GM21423 (cell line): ENCODE data around the gene PHACTR1.
"Not testable (repeated sequence)": the region's sequence is repeated elsewhere in the genome, so short reads cannot be mapped to it uniquely, and the experiment has no call there.

Experiments used
- ATAC-seq: cut with Tn5 transposase; IDR thresholded peaks from one replicate; pipeline ENCODE4 v1.9.1; 2021; ENCODE audit warnings: mild to moderate bottlenecking, moderate library complexity; ENCODE audit not compliant: unreplicated experiment

Gene PHACTR1

GRCh38 chr6:13217206-13217905 lies 500.8 kb downstream of the PHACTR1 start:
- no peak for ATAC-seq

- no peak for ATAC-seq
Observed at GRCh38 chr6:13220266-13220665, 503.7 kb downstream of the PHACTR1 start.

DNA sequence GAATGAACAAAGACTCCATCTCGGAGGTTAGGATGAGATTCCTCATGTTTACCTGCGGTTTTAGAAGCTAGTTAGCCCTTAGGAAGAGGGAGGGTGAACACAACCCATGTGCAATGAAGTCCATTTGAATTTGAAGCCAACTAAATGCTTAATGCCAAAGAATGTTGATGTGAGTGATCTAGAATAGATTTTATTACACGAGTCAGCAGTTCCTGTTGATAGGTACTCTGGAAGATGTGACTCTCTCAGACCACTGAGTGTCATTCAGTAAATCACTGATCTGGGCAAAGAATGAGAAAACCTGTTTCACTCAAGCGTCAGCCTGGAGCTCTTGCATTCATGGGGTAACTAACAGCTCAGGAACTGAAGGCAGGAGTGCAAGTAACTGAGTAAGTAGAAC lies 505.5 kb downstream of the PHACTR1 start:
- no peak for ATAC-seq

DNA sequence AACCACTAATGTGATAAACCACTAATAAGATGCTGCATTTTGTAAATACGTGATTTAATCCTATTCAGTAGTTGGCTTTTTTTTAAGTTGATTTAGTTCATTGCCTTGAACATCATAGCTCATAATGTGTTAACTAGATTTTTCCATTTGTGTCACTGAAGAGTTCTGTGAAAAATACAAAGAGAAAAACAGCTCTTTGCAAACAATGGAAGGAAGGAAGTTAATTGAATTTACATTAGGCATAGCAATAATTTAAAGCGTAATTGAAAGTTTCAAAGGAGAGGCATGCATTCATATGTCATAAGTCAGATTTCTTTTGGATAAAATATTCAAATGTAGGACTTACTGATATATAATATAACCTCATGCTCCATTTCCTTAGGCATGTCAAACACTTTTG lies 509.5 kb downstream of the PHACTR1 start:
- no peak for ATAC-seq

DNA sequence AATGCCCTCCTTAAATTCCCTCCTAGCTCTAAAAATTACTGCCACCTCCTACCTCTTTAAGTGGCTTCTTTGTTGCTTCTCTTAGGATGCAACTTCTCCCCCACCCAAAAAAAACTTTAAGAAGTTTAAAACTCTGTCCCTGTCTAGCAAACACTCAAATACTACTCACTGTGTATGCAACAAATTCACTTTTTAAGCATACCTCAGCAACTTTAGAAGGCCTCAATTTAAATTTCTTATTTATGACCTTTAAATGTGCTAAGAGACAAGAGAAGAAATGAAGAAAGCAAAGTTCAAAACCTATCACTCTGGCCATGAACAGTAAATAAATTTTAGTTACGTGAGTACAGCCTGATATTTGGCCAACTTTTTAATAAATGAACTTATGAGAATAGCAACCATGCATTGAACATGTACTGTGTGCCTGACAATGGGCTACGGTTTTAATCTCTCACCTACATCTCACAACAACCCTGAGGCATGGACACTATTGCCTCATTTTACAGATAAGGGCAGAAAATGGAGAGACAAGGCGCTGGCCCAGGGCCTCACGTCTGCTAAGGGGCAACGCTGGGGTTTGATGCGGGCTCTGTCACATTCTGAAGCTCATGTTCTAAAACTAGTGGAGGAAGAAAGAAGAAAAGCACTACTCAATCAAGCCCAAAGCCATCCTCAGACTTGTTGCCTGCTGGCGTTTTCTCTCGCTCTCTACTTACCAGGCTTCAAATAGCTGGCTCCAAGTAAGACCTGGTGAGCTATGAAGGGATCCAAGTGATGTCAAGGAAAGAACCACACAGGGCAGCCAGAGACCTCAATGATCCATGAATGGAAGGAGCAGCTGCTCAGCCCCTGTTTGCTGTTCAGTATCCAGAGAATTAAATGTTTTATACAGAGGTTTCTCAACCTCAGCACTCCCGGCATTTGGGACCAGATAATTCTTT lies 512.0 kb downstream of the PHACTR1 start:
- ATAC-seq: no peak

DNA sequence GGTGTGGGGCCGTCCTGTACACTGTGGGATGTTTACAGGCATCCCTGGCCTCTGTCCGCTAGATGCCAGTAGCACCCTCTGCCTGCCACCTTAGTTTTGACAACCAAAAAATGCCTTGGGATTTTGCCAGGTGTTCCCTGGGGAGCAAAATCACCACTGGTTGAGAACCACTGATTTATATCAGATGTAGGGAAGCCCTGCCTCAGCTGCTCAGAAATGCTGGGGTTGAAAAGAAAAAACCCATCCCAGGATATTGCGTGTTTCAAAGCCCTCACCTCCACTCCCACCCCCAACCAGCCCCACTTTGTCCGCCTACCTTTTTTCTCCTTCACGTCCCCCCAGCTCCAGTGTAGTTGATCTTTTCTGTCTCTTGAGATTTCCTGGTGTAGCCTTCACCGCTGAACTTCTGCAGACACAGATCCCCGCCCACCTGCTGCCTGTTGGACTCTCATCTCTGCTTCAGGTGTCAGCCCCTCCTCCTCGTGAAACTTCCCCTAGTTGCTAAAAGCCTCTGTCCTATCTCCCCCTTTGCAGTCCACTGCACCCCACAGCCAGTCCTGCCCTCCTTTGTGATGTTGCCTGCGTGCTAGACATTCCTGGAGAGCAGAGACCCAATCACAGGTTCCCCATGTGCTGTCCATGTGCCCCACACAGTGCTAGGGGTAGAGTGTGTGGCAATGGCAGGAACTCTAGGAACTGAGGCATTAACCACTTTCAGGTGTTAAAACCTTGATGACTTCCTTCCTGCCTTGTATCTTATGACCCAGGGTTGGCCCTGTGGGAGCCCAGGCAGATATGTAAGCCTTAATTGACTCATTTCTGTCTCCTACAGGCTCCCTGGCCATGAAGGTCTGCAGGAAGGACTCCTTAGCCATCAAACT lies 512.9 kb downstream of the PHACTR1 start:
- peak; percentile 90 for ATAC-seq

- ATAC-seq: no peak
Observed at GRCh38 chr6:13233106-13233505, 516.5 kb downstream of the PHACTR1 start.

- no peak for ATAC-seq
Observed at GRCh38 chr6:13234130-13234529, 517.6 kb downstream of the PHACTR1 start.

GRCh38 chr6:13235339-13235738 lies 518.8 kb downstream of the PHACTR1 start:
- ATAC-seq: no peak

GRCh38 chr6:13237318-13237717 lies 520.8 kb downstream of the PHACTR1 start:
- ATAC-seq: no peak

GRCh38 chr6:13238017-13238416 lies 521.5 kb downstream of the PHACTR1 start:
- no peak for ATAC-seq

- no peak for ATAC-seq
Observed at GRCh38 chr6:13238640-13239216, 522.2 kb downstream of the PHACTR1 start.

DNA sequence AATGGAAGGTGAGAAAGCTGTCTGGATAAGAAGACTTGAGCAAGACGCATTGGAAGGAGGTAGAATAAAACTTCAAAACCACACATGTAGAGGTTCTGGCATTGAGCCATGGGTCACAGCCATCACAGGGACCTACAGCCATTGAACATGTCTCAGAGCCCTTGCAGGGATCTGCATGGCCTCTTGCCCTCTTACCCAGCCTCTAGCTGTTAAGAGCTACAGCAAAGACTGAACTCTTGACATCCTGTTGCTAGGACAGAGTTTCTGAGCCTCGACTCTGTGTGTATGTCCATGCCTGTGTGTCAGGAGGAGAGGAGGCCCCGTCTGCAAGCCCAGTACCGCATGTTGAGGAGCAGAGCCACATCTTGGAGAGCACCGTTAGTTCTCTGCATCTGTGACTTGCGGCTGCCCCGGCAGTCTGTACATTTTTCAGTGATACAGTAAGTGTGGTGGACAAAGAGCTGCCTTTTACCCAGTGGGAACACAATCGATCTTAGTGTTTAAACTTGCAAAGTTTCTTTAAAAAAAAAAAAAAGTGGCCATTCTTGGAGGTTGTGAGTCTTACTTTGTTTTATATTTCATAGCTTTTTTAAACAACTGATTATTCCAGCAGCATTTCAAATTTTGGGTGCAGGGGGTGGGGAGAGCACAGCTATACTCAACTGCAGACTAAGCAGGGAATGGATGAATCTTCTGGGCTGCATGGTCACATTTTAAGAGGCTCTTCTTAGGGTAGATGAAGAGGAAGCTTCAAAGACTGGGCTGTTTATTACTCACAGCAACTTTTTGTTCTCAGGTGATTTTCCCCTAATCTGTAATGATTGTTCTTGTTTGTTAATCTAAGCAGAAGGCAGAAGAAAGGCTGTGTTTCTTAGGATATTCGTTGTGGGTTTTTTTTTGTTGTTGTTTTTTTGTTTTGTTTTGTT lies 523.2 kb downstream of the PHACTR1 start:
- no peak for ATAC-seq

GRCh38 chr6:13241364-13241763 lies 524.8 kb downstream of the PHACTR1 start:
- ATAC-seq: no peak

DNA sequence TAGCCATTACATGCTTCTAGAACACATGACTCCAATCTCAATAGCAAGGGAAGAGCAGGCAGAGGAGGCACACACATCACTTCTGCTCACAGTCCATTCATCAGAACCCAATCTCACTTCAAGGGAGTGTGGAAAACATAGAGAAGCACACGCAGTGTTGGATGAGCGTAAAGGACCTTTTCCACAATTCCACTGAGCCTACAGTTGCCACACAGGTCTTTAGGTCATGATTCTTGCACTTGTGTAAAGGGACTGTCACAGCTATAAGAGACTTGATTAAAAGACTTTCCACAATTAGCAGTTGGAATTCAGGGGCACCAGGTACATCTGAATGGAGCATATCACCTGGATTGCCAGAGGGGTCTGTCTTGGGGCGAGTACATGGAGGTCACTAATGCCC lies 525.6 kb downstream of the PHACTR1 start:
- ATAC-seq: no peak

GRCh38 chr6:13242590-13242989 lies 526.0 kb downstream of the PHACTR1 start:
- ATAC-seq: no peak

DNA sequence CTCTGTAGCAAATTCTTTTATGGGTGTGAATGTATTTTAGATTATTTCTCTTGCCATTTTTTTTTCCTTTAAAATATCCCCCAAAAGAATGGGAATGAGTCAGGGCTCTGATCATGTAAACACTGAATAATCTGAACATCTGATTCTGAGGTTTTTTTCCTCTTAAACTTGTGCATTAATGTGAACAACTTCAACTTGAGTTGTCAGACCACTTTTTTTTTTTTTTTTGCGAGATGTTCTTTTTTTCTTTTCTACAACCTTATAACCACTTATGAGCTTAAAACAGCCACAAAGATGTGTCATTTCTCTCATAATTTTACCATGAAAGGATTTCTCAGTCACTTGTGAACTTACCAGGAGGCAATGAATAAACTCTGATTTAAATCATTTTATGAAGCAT lies 526.5 kb downstream of the PHACTR1 start:
- ATAC-seq: no peak

DNA sequence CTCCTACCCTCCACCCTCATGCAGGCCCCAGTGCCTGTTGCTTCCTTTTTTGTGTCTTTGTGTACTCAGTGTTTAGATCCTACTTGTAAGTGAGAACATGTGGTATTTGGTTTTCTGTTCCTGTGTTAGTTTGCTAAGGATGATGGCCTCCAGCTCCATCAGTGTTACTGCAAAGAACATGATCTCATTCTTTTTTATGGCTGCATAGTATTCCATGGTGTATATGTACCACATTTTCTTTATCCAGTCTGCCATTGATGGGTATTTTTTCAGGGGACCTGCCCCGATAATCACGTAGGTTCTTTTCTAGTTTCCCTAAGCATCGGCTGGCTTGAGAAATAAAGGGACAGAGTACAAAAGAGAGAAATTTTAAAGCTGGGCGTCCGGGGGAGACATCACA lies 527.2 kb downstream of the PHACTR1 start:
- not testable (repeated sequence) for ATAC-seq

DNA sequence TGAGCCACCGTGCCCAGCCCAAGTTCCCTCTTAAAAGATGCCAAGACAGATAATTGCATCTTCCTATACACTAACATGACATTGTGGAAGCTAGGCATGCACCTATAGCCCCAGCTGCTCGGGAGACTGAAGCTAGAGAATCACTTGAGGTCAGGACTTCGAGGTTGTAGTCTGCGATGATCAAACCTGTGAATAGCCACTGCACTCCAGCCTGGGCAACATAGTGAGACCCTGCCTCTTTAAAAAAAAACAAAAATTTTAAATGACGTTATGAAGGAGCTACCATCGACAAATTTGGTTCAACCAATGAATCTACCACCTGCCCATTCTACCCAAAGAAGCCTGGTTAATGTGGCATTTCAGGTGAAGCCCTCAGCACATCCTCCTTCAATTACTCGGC lies 531.1 kb downstream of the PHACTR1 start:
- no peak for ATAC-seq

DNA sequence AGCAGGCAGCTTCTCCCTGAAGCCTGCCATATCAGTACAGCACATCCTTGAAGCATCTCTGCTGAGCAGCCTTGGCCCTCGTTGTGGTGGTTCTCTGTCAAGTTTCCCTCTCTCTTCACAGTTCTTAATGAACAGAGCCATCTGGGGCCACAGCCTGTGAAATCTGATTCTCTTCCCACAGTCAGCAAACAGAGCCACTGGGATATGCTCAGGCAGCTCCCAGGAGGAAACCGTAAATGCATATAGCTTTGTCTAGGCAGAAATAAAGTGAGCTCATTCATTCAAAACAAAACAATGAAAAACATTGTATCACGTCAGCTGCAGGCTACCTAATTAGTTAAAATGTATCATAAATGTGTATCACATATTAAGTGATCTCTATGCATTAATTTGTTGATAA lies 531.5 kb downstream of the PHACTR1 start:
- no peak for ATAC-seq
